ENCODE results near the gene SKI.
"Not testable (repeated sequence)": the region's sequence is repeated elsewhere in the genome, so short reads cannot be mapped to it uniquely, and the experiment has no call there.

The SKI gene

GRCh38 chr1:2328676-2329455 is 100.7 kb downstream of the SKI start:
- no peak for DNase-seq

- no peak for DNase-seq
Measured at GRCh38 chr1:2330035-2330434, 101.9 kb downstream of the SKI start.

DNA sequence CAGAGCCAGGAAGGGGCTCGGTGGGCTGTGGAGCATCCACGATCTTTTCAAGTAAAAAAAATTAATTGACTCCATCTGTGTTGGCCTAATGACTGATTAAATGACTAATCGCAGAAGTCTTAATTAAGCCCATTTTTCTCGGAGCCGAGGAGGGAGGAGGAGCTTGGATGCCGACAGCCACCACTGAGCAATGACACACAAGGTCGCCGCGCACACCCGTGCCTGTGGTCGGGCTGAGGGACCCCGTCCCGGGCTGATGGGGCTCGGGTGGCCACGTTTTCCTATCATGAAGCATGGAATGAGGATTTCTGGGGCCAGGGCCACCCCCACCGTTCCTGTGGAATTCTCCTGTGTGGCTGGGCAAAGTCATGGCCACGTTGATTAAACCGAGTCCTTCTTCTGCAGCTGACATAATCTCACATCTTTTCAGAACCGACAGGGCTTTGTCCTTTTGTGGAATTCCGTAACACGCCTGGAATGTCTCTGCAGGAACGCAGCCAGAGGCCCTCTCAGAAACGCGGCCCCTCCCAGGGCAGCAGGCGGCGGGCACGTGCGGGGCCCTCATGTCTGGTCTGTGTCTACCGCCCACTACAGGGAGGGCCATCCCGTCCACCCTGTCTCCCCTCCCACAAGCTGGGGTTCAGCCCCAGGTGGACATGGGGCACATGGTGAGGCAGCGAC is 102.5 kb downstream of the SKI start:
- DNase-seq, result no peak

DNA sequence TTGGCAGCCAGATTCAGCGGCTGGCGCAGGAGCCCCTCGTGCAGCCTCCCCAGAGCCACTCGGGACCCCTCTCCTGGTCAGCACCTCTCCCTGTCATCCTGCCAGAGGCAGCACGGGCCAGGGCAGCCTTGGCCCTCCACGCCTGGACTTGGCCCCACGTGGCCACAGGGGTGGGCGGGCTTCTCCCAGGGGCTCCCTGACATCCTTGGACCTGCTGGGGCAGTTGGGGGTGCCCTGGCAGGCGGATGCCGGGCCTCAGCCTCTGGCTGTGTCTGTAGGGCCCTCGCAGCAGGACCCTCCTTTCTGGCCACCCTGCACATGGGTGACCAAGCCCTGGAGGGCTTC is 103.1 kb downstream of the SKI start:
- no peak for DNase-seq

DNA sequence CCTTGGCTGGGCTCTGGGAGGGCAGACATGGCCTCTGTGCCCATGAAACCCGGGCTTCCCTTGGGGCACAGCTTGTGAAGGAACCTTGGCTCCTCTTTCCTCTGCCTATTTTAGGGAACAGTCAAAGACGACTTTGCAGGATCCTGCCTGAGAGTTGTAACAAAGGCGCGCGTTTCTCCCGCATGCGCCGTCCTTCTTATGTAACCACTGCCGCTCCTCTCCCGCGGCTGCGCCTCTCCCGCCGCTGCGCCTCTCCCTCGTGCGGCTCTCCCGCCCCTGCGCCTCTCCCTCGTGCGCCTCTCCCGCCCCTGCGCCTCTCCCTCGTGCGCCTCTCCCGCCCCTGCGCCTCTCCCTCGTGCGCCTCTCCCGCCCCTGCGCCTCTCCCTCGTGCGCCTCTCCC is 103.5 kb downstream of the SKI start:
- not testable (repeated sequence) for DNase-seq

- DNase-seq, result no peak
Measured at GRCh38 chr1:2334366-2334765, 106.2 kb downstream of the SKI start.

- DNase-seq, result no peak
Measured at GRCh38 chr1:2334883-2335534, 106.9 kb downstream of the SKI start.

- DNase-seq, result no peak
Measured at GRCh38 chr1:2335721-2336455, 107.8 kb downstream of the SKI start.

- no peak for DNase-seq
Measured at GRCh38 chr1:2336499-2336898, 108.4 kb downstream of the SKI start.

DNA sequence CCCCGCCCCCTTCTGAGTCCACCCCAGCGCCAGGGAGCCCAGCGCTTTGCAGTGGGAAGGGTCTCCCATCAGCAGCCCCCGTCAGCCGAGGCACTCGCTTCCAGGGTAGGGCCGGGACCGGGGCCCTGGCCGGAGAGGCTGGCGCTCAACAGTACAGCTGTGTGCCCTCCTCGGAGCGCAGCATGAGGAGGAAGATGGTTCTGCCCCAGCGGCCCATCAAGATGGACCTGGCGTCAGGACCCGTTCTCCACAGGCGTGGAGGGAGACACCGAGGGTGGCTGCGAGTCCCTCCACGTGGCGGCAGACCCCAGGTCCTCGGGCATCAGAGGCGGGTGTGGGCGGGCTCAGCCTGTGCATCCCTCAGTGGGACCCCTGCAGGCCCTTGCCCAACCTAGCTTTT is 109.0 kb downstream of the SKI start:
- DNase-seq, result no peak

- no peak for DNase-seq
Measured at GRCh38 chr1:2337501-2337900, 109.4 kb downstream of the SKI start.

DNA sequence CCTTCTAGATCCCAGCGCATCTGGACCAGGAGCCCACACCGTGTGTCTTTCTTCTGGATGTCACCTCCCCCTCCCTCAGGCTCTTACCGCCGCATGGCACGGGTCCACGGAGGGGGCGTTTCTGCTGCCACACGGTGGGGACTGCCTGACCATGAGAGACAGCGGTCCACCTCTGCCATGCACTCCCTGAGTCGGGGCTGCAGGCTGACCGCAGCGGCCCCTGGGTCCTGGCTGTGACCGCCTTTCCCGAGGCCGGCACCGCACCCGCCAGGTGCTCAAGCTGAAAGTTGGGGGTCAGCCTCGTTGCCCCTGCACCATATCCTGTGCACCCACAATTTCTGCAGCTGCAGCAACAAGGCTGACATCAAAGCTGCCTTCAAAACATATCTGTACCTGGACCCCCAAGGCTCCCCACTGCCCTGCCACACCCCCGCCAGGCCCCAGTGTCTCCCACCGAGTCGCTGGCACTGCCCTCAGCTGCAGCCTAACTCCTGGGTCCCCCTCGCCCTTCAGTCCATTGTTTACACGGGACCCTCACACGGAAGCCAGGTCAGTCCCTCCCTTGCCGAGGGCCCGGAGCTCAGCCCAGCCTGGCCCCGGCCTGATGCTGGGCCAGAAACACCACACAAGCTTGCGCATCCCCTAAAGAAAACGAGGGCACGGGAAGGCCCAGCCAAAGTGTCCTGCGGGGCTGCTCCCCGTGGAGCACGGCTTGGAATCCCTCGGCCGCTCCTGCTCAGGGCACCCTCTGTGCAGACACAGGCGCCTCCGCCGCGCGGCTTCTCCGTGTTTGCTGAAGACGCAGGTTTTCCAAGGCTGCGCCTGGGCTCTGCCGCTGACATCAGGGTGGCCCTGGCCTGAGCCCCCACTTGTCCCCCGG is 111.3 kb downstream of the SKI start:
- DNase-seq, result no peak

DNA sequence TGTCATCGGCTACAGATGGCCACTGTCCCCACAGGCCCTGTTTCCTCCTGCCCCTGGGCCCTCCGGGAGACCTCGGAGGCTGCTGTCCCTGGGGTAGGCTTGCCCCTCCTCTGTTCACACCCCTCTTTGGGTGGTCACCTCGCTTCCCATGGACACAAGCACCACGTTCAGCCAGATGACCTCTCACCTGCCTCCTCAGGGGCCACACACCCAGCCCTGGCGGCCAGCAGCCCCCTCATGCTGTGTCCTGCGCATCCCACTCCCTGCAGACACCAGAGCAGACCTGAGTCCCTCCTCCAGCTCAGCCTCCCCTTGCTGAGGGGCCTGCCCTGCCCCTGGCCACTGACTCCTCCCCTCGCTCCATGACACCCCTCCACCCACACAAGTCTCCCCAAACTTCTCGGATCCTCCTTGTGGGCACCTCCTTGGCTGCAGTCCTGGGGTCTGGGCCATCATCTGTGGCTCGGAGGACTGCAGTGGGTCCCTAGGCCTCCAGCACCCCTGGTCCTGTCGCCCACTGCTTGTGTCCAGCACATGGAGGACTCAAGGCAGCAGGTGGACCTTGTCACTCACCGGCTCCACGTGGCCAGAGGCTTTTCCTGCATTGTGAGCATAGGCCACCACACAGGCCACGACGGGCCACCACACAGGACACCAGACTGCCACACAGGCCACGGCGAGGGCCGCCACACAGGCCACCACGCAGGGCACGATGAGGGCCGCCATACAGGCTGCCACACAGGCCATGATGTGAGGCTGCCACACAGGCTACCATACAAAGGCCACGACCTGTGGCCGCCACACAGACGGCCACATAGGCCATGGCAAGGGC is 112.2 kb downstream of the SKI start:
- DNase-seq, result no peak

DNA sequence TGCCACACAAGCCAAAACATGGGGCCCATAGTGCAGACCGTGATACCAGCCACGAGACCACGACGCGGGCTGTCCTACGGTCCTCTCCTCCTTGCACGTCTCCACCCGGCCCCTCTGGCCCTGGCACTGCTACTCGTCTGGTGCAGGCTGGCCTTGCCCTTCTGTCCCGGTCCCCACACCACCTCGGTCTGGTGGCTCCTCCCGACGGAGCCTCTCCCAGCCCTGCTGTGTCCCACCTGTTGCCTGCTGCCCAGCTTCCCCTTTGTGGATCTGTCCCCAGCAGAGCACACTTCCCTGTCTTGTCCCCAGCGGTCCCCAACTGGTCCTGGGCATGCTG is 112.8 kb downstream of the SKI start:
- no peak for DNase-seq

DNA sequence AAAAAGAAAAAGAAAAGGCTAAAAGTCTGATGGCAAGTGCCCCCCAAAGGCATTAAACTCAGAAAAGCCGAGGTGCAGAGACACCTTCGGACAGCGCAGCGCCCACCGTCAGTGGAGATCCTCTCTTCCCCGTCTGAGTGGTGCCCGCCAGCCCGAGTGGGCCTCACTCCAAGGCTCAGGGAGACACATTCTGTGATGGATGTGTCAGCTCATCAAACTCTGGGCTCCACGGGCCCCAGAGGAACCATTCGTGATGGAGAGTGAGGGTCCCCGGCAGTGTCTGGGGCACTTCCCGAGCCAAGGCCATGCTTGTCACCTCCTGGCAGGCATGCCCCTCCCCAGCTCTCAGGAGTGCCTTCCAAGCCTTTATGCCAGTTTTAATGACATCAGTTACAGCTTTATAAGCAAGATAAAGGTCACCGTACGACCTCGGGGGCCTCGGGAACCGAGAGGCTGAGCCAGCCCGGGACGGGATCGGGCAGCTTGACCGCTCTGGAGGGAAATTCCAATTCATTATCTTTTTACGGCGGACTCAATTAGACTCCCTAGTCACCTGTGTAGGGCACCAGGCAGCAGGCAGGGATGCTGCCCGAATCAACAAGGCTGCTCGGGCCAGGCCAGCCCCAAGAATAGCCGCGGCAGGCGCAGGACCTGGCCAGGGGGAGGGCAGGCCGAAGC is 113.7 kb downstream of the SKI start:
- no peak for DNase-seq

DNA sequence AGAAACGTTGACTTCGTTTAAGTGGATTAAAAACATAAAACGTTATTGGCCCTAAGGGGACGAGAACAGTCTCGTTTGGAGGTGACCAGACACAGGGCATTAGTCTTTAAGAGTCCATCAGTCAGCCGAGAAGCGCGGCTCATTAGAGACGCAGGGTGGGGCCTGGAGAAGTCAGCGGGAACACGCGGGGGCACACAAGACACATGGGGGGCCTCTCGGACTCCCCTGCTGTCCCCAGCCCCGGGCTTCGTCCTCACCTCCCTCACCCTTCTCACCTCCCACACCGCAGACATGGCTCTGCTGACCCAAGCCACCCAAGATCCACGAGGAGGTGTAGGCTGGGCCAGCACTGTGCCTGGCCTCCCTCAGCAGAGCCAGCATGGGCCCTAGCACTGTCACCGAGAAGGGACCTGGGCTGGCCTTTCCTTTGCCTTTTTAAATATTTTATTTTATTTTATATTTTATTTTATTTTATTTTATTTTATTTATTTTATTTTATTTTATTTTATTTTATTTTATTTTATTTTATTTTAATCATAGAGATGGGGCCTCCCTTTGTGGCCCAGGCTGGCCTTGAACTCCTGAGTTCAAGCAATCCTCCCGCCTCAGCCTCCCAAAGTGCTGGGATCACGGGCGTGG is 114.4 kb downstream of the SKI start:
- DNase-seq, result no peak

DNA sequence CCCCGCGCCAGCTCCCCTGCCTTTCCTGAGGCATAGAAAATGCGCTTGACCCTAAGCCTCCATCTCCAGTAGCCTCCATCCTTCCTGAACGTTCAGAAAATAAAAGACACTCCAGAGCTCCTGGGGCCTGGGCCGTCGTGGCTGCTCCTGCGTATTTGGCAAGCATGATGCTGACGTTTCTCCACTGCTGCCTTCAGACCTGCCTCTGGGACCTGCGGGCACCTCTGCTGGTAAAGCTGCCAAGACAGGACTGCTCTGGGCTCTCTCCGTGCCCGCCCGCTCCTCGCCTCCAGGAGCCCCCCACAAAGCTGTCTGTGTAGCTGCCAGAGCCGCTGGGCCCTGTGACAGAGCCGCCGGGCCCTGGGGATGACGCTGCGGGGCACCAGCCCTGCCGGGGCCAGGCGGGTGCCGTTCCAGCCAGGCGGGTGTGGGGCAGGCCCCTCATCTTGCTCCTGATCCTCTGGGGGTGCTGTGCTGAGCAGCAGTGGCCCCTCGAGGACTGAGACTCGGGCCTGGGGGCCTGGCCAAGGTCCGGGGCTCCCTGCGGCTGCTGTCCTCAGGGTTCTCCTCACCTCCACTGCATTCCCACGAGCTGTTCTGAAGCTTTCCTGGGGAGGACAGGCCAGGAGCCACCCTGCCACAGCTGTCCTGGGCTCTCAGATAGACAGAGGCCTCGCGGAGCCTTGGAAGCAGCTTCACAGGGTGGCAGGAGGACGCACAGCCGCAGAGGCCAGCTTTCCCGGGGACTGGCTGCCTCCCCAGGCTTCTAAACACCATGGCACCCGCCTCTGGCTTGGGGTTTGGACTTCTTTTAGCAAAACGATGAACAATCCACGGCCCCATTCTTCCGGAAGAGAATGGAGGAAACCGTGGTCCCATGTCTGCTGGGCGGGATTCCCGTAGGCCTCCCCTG is 115.2 kb downstream of the SKI start:
- DNase-seq, result no peak

- DNase-seq, result no peak
Measured at GRCh38 chr1:2344121-2344681, 116.1 kb downstream of the SKI start.

- no peak for DNase-seq
Measured at GRCh38 chr1:2344744-2345296, 116.7 kb downstream of the SKI start.
